Fibroblast of lung (primary cell): ENCODE data around the gene NRROS. TPM values are rescaled to one million over a fixed set of nuclear protein-coding genes. Genes with fewer than 3 reads are reported as not detected.

Source experiments
- DNase-seq, 2 donors: peaks; one replicate each; pipeline versions ENCODE4 v3.0.0 to v3.0.0-alpha.2; 2010; ENCODE audit warnings: low read depth in 2 of 2
- H2AFZ ChIP-seq: 2 replicates; pipeline ENCODE4 v1.5.1; 2012; ENCODE audit warnings: low read length, control low read depth, inconsistent platforms
- H3K27ac ChIP-seq: 2 replicates; pipeline ENCODE4 v1.5.1; 2011; ENCODE audit warnings: low read length, control low read depth; ENCODE audit not compliant: insufficient read depth
- H3K27me3 ChIP-seq: 2 replicates; pipeline ENCODE4 v1.5.1; 2011; ENCODE audit warnings: mild to moderate bottlenecking, low read length; ENCODE audit not compliant: control insufficient read depth, insufficient read depth
- H3K36me3 ChIP-seq: 2 replicates; pipeline ENCODE4 v1.5.1; 2011; ENCODE audit warnings: low read length; ENCODE audit not compliant: control insufficient read depth, insufficient read depth
- H3K4me1 ChIP-seq: 2 replicates; pipeline ENCODE4 v1.5.1; 2011; ENCODE audit warnings: low read length; ENCODE audit not compliant: control insufficient read depth, insufficient read depth; ENCODE audit errors: extremely low read depth
- H3K4me2 ChIP-seq: 2 replicates; pipeline ENCODE4 v1.5.1; 2011; ENCODE audit warnings: low read length, control low read depth; ENCODE audit not compliant: insufficient read depth; ENCODE audit errors: extremely low read depth
- H3K4me3 ChIP-seq, 4 experiments: fragments of 200-600 bp in 1 of 4; sonication (generic) in 1 of 4; replicated peaks in 1 of 4; 2 replicates each; pipeline ENCODE4 v1.5.1; 2011 to 2016; ENCODE audit warnings: low read length in 4 of 4, low read depth in 3 of 4, mild to moderate bottlenecking in 3 of 4, control low read depth in 2 of 4, inconsistent platforms in 1 of 4, mixed read lengths in 1 of 4; ENCODE audit not compliant: insufficient read depth in 1 of 4; ENCODE audit errors: control extremely low read depth in 1 of 4
- H3K79me2 ChIP-seq: 2 replicates; pipeline ENCODE4 v1.5.1; 2012; ENCODE audit warnings: mild to moderate bottlenecking, low read length, inconsistent platforms; ENCODE audit not compliant: control insufficient read depth, insufficient read depth
- H3K9ac ChIP-seq: 2 replicates; pipeline ENCODE4 v1.5.1; 2011; ENCODE audit warnings: mild to moderate bottlenecking, low read length, control low read depth; ENCODE audit not compliant: insufficient read depth
- H3K9me3 ChIP-seq: 2 replicates; pipeline ENCODE4 v1.5.1; 2012; ENCODE audit warnings: low read depth, low read length; ENCODE audit not compliant: control insufficient read depth, insufficient read depth
- H4K20me1 ChIP-seq: 2 replicates; pipeline ENCODE4 v1.5.1; 2011; ENCODE audit warnings: low read length; ENCODE audit not compliant: control insufficient read depth, insufficient read depth; ENCODE audit errors: extremely low read depth
- EZH2 ChIP-seq: IDR thresholded peaks from 2 replicates; pipeline ENCODE4 v1.5.1; 2012; ENCODE audit warnings: low read length, control low read depth, mild to moderate bottlenecking; ENCODE audit errors: missing control alignments
- polyA plus RNA-seq, 2 donors: library from polyadenylated mRNA; depleted of rRNA in 1 of 2; stranded (reverse) in 1 of 2; unstranded in 1 of 2; fragments of >200 nt; gene quantifications; 2 replicates each; pipeline ENCODE4 v1.2.1, GENCODE V29; 2011 to 2012; ENCODE audit warnings: missing spikeins in 1 of 2
- total RNA-seq: library from RNA; depleted of rRNA; stranded (reverse); fragments of >200 nt; gene quantifications from 2 replicates; pipeline ENCODE4 v1.2.1, GENCODE V29; 2014
- TF ChIP-seq, protein P1 (sequence below), 2 donors: IDR thresholded peaks in 1 of 2; conservative IDR thresholded peaks in 1 of 2; 1 replicate in 1 of 2; 2 replicates in 1 of 2; pipeline ENCODE4 v1.5.1; 2011 to 2012; ENCODE audit warnings: low read length in 2 of 2, control low read depth in 1 of 2, inconsistent platforms in 1 of 2, low read depth in 1 of 2, mild to moderate bottlenecking in 1 of 2

Gene NRROS
- total and polyA plus RNA-seq, 2 donors (not counting 1 experiment from before 2014, with no cell fraction given) = 0.08 to 0.33 TPM

DNA sequence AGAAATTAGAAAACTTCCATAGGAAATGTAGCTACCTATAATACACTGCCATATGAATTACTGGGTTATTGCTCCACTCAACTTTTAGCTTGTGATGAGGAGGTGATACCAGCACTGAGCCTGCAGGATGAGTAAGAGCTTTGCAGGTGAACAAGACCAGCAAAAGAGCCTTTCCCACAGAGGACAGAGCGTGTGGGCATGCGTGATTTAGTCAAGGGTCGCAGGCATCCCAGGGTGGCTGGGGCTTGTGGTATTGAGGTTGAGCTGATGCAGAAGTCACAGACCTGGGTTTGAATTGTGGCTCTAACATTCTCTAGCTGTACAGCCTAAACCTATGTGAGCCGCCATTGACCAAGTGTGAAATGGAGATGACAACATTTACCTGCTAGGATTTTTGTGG, 5.6 kb downstream of the NRROS start:
- H3K4me1 ChIP-seq = no peaks in the 10 kb centered on the region
- H3K4me2 ChIP-seq = no peak overlapping the region
- no peak for TF ChIP-seq EZH2
- TF ChIP-seq, protein P1, sequence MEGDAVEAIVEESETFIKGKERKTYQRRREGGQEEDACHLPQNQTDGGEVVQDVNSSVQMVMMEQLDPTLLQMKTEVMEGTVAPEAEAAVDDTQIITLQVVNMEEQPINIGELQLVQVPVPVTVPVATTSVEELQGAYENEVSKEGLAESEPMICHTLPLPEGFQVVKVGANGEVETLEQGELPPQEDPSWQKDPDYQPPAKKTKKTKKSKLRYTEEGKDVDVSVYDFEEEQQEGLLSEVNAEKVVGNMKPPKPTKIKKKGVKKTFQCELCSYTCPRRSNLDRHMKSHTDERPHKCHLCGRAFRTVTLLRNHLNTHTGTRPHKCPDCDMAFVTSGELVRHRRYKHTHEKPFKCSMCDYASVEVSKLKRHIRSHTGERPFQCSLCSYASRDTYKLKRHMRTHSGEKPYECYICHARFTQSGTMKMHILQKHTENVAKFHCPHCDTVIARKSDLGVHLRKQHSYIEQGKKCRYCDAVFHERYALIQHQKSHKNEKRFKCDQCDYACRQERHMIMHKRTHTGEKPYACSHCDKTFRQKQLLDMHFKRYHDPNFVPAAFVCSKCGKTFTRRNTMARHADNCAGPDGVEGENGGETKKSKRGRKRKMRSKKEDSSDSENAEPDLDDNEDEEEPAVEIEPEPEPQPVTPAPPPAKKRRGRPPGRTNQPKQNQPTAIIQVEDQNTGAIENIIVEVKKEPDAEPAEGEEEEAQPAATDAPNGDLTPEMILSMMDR (conservative IDR thresholded peaks at IDR 0.05 in 1 of 2, IDR thresholded peaks at IDR 0.05 in 1 of 2; ENCODE audit: low read depth in 1 of 2, low read length in 2 of 2) = no peak
- no peak overlapping the region for H3K9ac ChIP-seq
- DNase-seq = no peak
- no peaks in the 10 kb centered on the region for H3K79me2 ChIP-seq
- H3K27ac ChIP-seq = no peak overlapping the region
- no peaks in the 10 kb centered on the region for H3K36me3 ChIP-seq
- H3K9me3 ChIP-seq = no peaks in the 10 kb centered on the region
- H3K27me3 ChIP-seq = no peaks in the 10 kb centered on the region
- no peaks in the 10 kb centered on the region for H4K20me1 ChIP-seq
- no peak overlapping the region for H3K4me3 ChIP-seq
- no peak overlapping the region for H2AFZ ChIP-seq

DNA sequence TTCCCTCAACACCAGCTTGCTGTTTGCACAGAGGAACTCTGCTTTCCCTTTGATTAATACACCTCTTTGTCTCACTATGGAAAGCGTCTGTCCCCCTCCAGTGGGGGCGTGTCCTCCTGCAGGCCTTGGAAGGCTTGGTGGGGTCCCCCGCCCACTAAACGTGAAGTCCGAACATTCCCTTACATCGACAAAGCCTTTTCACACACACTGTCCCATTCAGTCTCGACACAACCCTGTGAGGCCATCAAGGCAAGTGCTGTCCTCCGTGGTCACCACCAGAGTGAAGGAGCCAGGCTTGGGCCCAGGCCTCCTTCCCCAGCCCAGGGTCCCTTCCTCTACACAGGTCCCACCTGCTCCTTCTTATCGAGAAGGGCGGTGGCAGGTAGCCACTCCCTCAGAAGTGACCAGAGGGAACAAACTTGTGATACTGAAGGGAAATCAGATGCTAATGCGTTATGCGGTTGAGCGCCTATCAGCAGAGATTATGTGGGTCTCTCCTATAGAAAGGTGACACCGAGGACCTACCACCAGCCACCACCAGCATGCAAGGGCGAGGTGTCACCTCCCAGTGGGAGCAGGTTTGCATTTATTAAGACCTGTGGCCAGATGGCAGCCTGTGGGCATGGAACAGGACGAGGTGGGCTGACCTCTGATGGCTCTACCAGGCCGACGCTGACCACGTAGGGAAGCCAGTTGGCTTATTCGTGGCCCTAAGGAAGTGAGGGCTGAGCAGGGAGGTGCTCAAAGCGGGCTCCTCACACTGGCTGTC, 6.6 kb downstream of the NRROS start:
- H3K79me2 ChIP-seq = no peaks in the 10 kb centered on the region
- H3K27me3 ChIP-seq = no peaks in the 10 kb centered on the region
- DNase-seq = no peak

DNA sequence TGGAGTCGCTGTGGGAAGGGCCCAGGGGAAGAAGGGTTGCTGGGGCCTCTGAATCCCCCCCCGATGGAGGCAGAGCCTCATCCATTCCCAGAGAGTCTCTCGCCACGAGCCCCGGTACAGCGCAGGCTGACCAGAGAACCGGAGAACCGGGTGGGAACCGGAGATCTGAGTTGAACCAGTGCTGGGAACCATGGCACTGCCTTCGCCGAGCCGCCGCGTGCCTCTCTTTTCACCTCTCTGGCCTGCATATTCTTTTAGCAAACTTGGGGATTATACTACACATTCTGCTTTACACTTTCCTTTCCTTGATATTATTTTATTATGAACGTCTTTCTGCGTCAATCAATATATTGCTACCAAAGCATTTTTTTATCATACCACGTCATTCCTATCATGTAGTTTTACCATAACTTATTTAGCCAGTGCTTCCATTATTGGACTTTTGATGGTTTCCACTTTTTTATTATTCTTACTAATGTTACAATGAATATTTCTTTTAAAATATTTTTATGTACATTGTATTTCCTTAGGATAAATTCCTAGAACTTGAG, 7.2 kb downstream of the NRROS start:
- Histone ChIP-seq H2AFZ (no peak overlapping the region), H3K9ac (no peak overlapping the region), H3K27ac (no peak overlapping the region), H3K36me3 (no peaks in the 10 kb centered on the region), H3K4me1 (peaks cover 3% of the 10 kb centered on the region), H3K4me3 (no peak overlapping the region), H3K4me2 (no peak overlapping the region), H4K20me1 (no peaks in the 10 kb centered on the region), H3K79me2 (no peaks in the 10 kb centered on the region), H3K9me3 (no peaks in the 10 kb centered on the region), H3K27me3 (no peaks in the 10 kb centered on the region)
- no peak for TF ChIP-seq EZH2
- TF ChIP-seq, protein P1 (conservative IDR thresholded peaks at IDR 0.05 in 1 of 2, IDR thresholded peaks at IDR 0.05 in 1 of 2; ENCODE audit: low read depth in 1 of 2, low read length in 2 of 2) = no peak
- DNase-seq = no peak

More for the DNA sequence above, 6.6 kb downstream of the NRROS start:
- Histone ChIP-seq H4K20me1 (no peaks in the 10 kb centered on the region), H2AFZ (no peak overlapping the region), H3K9ac (no peak overlapping the region), H3K9me3 (no peaks in the 10 kb centered on the region), H3K4me1 (peaks cover under 1% of the 10 kb centered on the region), H3K4me2 (no peak overlapping the region), H3K4me3 (no peak overlapping the region), H3K36me3 (no peaks in the 10 kb centered on the region), H3K27ac (no peak overlapping the region)
- no peak for TF ChIP-seq EZH2
- TF ChIP-seq, protein P1 (conservative IDR thresholded peaks at IDR 0.05 in 1 of 2, IDR thresholded peaks at IDR 0.05 in 1 of 2; ENCODE audit: low read depth in 1 of 2, low read length in 2 of 2) = no peak
